ENCODE measurements around the gene MEX3A. TPM values are rescaled to one million over a fixed set of nuclear protein-coding genes. Genes with fewer than 3 reads are reported as not detected.
A peak's percentile ranks its signal among the peaks of the same experiment; 100 is the strongest.

The MEX3A gene
- total RNA-seq, 1 donor from 2014 or later, result 37.6 TPM

DNA sequence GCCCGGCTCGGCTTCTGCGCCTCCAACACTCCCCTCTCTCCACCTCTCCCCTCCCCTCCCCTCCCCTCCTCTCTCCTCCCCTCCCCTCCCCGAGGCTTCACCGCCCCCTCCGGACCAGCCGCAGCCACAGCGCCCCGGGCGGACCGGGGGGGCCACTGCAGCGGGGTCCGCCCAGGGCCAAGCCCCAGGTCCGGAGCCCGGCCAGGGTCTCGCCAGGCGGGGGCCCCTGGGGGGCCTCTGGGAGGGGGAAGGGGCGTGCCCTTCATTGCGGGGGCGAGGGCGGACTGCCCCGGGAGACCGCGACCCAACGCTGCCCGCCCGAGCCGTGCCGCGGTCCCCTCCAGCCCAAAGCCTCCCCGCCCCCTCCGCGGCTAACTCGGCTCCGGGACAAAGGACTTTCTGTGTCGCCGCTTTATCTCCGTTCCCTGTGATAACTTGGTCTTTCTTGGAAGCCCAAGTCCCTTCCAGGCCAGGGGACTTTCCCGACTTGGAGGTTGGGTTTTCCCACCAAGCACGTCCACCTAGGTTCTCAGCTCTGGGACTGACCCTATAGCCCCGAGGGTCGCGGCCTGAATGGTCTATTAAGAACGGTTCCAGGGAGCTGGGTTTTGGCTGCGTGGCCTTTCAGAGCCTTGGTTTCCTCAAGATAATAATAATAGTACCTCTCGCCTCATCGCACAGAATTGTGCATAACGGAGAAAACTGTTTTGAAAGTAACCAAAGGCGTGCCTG, 28.3 kb downstream of the MEX3A start, which contains the start of gene UBQLN4:
TSS of gene UBQLN4 (minus strand) at position 31 of the 732 bp plus-strand sequence. CDS start 97 bp downstream, outside the sequence.
- DNase-seq (ENCODE audit: low read depth) (peak; percentile 68), FAIRE-seq (no peak)
- H3K27me3 Mint-ChIP-seq (ENCODE audit: low read depth, unreplicated experiment), result no peaks in the 10 kb centered on the region
- H3K36me3 ChIP-seq (ENCODE audit: insufficient read depth, low read length), result peaks cover 13% of the 10 kb centered on the region
- H3K27ac ChIP-seq (ENCODE audit: low read depth, low read length), result peak within 1 kb of the TSS; percentile 93
- H3K4me3 ChIP-seq (ENCODE audit: insufficient read depth, low read depth, low read length), result peak within 1 kb of the TSS; percentile 95
- peaks cover 35% of the 10 kb centered on the region for H3K36me3 Mint-ChIP-seq (ENCODE audit: low read depth, unreplicated experiment)
- peaks cover 40% of the 10 kb centered on the region for H3K79me2 ChIP-seq (ENCODE audit: insufficient read depth, low read length)
- no peaks in the 10 kb centered on the region for H3K27me3 ChIP-seq (ENCODE audit: insufficient read depth, low read length)
- no peaks in the 10 kb centered on the region for H3K9me3 ChIP-seq (ENCODE audit: insufficient read depth, low read depth, low read length)
- H3K4me3 Mint-ChIP-seq (ENCODE audit: unreplicated experiment), result peak within 1 kb of the TSS; percentile 98
- H3K9ac ChIP-seq (ENCODE audit: low read length), result peak within 1 kb of the TSS; percentile 90
- H3K4me1 ChIP-seq (ENCODE audit: insufficient read depth, low read length), result peaks cover 6% of the 10 kb centered on the region
- H2AFZ ChIP-seq (ENCODE audit: low read depth, low read length), result peak within 1 kb of the TSS; percentile 90
- H3K9me3 Mint-ChIP-seq (ENCODE audit: unreplicated experiment), result no peaks in the 10 kb centered on the region
- H3K27ac Mint-ChIP-seq (ENCODE audit: unreplicated experiment), result peak within 1 kb of the TSS; percentile 97
- TF ChIP-seq, protein P1, sequence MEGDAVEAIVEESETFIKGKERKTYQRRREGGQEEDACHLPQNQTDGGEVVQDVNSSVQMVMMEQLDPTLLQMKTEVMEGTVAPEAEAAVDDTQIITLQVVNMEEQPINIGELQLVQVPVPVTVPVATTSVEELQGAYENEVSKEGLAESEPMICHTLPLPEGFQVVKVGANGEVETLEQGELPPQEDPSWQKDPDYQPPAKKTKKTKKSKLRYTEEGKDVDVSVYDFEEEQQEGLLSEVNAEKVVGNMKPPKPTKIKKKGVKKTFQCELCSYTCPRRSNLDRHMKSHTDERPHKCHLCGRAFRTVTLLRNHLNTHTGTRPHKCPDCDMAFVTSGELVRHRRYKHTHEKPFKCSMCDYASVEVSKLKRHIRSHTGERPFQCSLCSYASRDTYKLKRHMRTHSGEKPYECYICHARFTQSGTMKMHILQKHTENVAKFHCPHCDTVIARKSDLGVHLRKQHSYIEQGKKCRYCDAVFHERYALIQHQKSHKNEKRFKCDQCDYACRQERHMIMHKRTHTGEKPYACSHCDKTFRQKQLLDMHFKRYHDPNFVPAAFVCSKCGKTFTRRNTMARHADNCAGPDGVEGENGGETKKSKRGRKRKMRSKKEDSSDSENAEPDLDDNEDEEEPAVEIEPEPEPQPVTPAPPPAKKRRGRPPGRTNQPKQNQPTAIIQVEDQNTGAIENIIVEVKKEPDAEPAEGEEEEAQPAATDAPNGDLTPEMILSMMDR (IDR thresholded peaks at IDR 0.05; ENCODE audit: insufficient read depth, low read depth, low read length), result no peak
- no peak for TF ChIP-seq EZH2 (IDR thresholded peaks at IDR 0.05; ENCODE audit: insufficient read depth, low read length)
- peaks cover 28% of the 10 kb centered on the region for H4K20me1 ChIP-seq (ENCODE audit: insufficient read depth, low read length)
- H3K4me1 Mint-ChIP-seq (ENCODE audit: low read depth, unreplicated experiment), result peaks cover 10% of the 10 kb centered on the region
- H3K4me2 ChIP-seq (ENCODE audit: low read length), result peak within 1 kb of the TSS; percentile 99

DNA sequence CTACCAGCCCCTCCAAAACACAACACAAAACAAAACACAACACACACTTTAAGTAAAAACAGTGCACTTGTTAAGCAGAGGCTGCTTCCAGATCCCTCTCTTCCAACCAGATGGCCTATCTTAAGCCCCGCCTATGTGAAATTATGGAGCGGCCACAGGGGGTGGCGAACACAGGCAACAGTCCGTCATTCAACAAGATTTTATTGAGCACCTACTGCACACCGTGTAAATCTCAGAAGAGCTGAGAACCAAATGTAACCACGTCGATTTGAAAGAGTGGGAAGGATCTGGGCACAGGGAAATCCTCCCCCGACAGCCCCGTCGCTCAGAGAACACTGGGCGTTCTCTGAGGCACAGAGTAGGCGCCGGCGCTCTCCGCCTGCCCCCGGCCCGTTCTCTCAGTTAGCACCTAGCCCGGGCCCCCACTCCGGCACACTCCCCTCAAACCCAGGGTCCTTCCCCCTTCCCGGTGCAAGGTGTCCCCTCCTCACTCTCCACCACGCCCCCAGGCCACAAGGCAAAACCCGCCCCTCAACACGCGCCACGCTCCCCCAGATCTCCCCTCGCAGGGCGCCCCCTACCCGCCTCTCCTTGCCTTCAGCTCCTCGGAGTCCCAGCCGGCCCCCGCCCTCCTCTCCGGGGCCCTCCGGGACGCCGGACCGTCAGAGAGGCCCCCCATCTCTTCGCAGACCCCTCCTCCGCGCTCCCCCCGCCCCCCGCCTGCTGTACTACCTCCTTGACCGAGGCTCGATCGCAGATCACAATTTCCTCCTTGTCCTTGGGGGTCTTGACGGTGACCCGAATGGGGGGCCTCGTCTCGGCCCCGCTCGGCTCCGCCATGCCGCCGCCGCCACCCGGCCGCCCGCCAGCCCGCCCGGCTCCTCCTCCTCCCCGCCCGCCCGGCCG, 29.1 kb downstream of the MEX3A start:
- peaks cover 31% of the 10 kb centered on the region for H4K20me1 ChIP-seq (ENCODE audit: insufficient read depth, low read length)
- H3K4me2 ChIP-seq (ENCODE audit: low read length), result peak overlapping the region; percentile 87
- H3K9me3 ChIP-seq (ENCODE audit: insufficient read depth, low read depth, low read length), result no peaks in the 10 kb centered on the region
- TF ChIP-seq EZH2 (IDR thresholded peaks at IDR 0.05; ENCODE audit: insufficient read depth, low read length), result no peak
- TF ChIP-seq, protein P1 (IDR thresholded peaks at IDR 0.05; ENCODE audit: insufficient read depth, low read depth, low read length), result no peak
- peak overlapping the region; percentile 82 for H3K9ac ChIP-seq (ENCODE audit: low read length)
- H3K27ac Mint-ChIP-seq (ENCODE audit: unreplicated experiment), result peak overlapping the region; percentile 91
- no peaks in the 10 kb centered on the region for H3K9me3 Mint-ChIP-seq (ENCODE audit: unreplicated experiment)
- H3K4me1 Mint-ChIP-seq (ENCODE audit: low read depth, unreplicated experiment), result peaks cover 10% of the 10 kb centered on the region
- no peak for FAIRE-seq
- no peaks in the 10 kb centered on the region for H3K27me3 ChIP-seq (ENCODE audit: insufficient read depth, low read length)
- peak overlapping the region; percentile 66 for H2AFZ ChIP-seq (ENCODE audit: low read depth, low read length)
- H3K79me2 ChIP-seq (ENCODE audit: insufficient read depth, low read length), result peaks cover 40% of the 10 kb centered on the region
- DNase-seq (ENCODE audit: low read depth), result peak; percentile 54
- H3K4me3 ChIP-seq (ENCODE audit: insufficient read depth, low read depth, low read length), result peak overlapping the region; percentile 83
- peaks cover 16% of the 10 kb centered on the region for H3K36me3 ChIP-seq (ENCODE audit: insufficient read depth, low read length)
- H3K36me3 Mint-ChIP-seq (ENCODE audit: low read depth, unreplicated experiment), result peaks cover 33% of the 10 kb centered on the region
- H3K27me3 Mint-ChIP-seq (ENCODE audit: low read depth, unreplicated experiment), result no peaks in the 10 kb centered on the region
- H3K4me3 Mint-ChIP-seq (ENCODE audit: unreplicated experiment), result peak overlapping the region; percentile 98
- peaks cover 6% of the 10 kb centered on the region for H3K4me1 ChIP-seq (ENCODE audit: insufficient read depth, low read length)
- peak overlapping the region; percentile 22 for H3K27ac ChIP-seq (ENCODE audit: low read depth, low read length)

Data from astrocyte (in vitro differentiated cells and primary cell).